GM18508 (cell line): ENCODE measurements around the gene NOTO.
"Not testable (repeated sequence)": the region's sequence is repeated elsewhere in the genome, so short reads cannot be mapped to it uniquely, and the experiment has no call there.

Source experiments
- ATAC-seq: cut with Tn5 transposase; IDR thresholded peaks from one replicate; pipeline ENCODE4 v1.9.1; 2021; ENCODE audit warnings: moderate number of reproducible peaks; ENCODE audit not compliant: insufficient read depth, unreplicated experiment

NOTO gene

GRCh38 chr2:73197579-73197978 lies 4.8 kb upstream of the NOTO start:
- ATAC-seq, result no peak

- ATAC-seq, result not testable (repeated sequence)
Observed at GRCh38 chr2:73200281-73200680, 2.1 kb upstream of the NOTO start.

- no peak for ATAC-seq
Observed at GRCh38 chr2:73203055-73203681, 794 bp downstream of the NOTO start.

GRCh38 chr2:73205611-73206010 lies 3.2 kb downstream of the NOTO start:
- no peak for ATAC-seq

GRCh38 chr2:73208258-73208657 lies 5.9 kb downstream of the NOTO start:
- no peak for ATAC-seq

- no peak for ATAC-seq
Observed at GRCh38 chr2:73210019-73210418, 7.6 kb downstream of the NOTO start.

GRCh38 chr2:73210696-73211095 lies 8.3 kb downstream of the NOTO start:
- no peak for ATAC-seq

GRCh38 chr2:73212098-73212447 lies 9.7 kb downstream of the NOTO start:
- ATAC-seq, result no peak

GRCh38 chr2:73212448-73213176 lies 10.2 kb downstream of the NOTO start:
- peak; percentile 43 for ATAC-seq

- peak; percentile 67 for ATAC-seq
Observed at GRCh38 chr2:73214120-73215035, 12.0 kb downstream of the NOTO start, which contains the start of gene SMYD5. SMYD5 (plus strand) TSS chr2:73214245; CDS start chr2:73214267, 22 bp downstream.

GRCh38 chr2:73215254-73215653 lies 12.9 kb downstream of the NOTO start:
- no peak for ATAC-seq

GRCh38 chr2:73217160-73217559 lies 14.8 kb downstream of the NOTO start:
- ATAC-seq, result no peak

GRCh38 chr2:73217826-73218225 lies 15.5 kb downstream of the NOTO start:
- no peak for ATAC-seq

- ATAC-seq, result no peak
Observed at GRCh38 chr2:73218298-73218697, 15.9 kb downstream of the NOTO start.

GRCh38 chr2:73223821-73224220 lies 21.4 kb downstream of the NOTO start:
- ATAC-seq, result no peak

GRCh38 chr2:73225513-73226360 lies 23.4 kb downstream of the NOTO start:
- no peak for ATAC-seq

GRCh38 chr2:73227086-73227485 lies 24.7 kb downstream of the NOTO start:
- no peak for ATAC-seq

- ATAC-seq, result no peak
Observed at GRCh38 chr2:73228631-73229030, 26.3 kb downstream of the NOTO start.

- ATAC-seq, result no peak
Observed at GRCh38 chr2:73232403-73233153, 30.2 kb downstream of the NOTO start.
